HepG2 (cell line): ENCODE measurements around the gene TH. TPM values are rescaled to one million over a fixed set of nuclear protein-coding genes. Genes with fewer than 3 reads are reported as not detected.

Source experiments
- ATAC-seq: fragments of 200-7000 bp; cut with Tn5 transposase; 3 replicates; pipeline ENCODE4 v1.9.1; 2020; ENCODE audit warnings: mild to moderate bottlenecking, moderate library complexity
- BruUV-seq: library from RNA; stranded (reverse); fragments of 400-500 nt; replicated peaks from 2 replicates; lab custom pipeline; 2021; lab: Mats Ljungman, UMichigan
- CTCF ChIA-PET: fragments of 300-600 bp; formaldehyde crosslinking; extraction: SDS; loops from one replicate; lab custom pipeline; 2021; ENCODE audit warnings: low total read pairs, inconsistent platforms, low intra/inter-chr PET ratio; lab: Yijun Ruan, JAX
- POLR2A ChIA-PET: fragments of 350-600 bp; sonication (Branson Sonifier 250); formaldehyde crosslinking; loops from one replicate; lab custom pipeline; 2020; ENCODE audit warnings: antibody characterized with exemption, inconsistent platforms; lab: Yijun Ruan, JAX
- DNase-seq: peaks from one replicate; pipeline ENCODE4 v3.0.0-alpha.2; 2015; ENCODE audit warnings: low spot score
- FAIRE-seq: peaks from 3 replicates; lab custom pipeline; 2011; peaks lifted over from hg19 to GRCh38; lab: Jason Lieb, UNC
- H2AFZ ChIP-seq: one replicate; pipeline ENCODE4 v1.6.1; 2011; ENCODE audit warnings: low read length, inconsistent platforms
- H3K27ac ChIP-seq: fragments of 300-600 bp; 3 replicates; pipeline ENCODE4 v1.8.0; 2011; ENCODE audit warnings: mixed run types, mild to moderate bottlenecking, mixed read lengths, low read length, inconsistent platforms; ENCODE audit not compliant: insufficient read depth; ENCODE audit errors: extremely low read length
- H3K27me3 ChIP-seq, 2 experiments: fragments of 200-600 bp in 1 of 2; 2 replicates in 1 of 2; 3 replicates in 1 of 2; pipeline versions ENCODE4 v1.6.0 to v1.8.0; 2011; ENCODE audit warnings: low read length in 2 of 2, mild to moderate bottlenecking in 2 of 2, moderate library complexity in 2 of 2, inconsistent platforms in 1 of 2; ENCODE audit not compliant: insufficient read depth in 2 of 2, control insufficient read depth in 1 of 2
- H3K36me3 ChIP-seq, 2 experiments: fragments of 200-600 bp in 1 of 2; replicated peaks in 1 of 2; 2 replicates in 1 of 2; 3 replicates in 1 of 2; pipeline versions ENCODE4 v1.5.1 to v1.8.0; 2011; ENCODE audit warnings: low read length in 2 of 2, inconsistent platforms in 1 of 2; ENCODE audit not compliant: insufficient read depth in 2 of 2, control insufficient read depth in 1 of 2
- H3K4me1 ChIP-seq: 2 replicates; pipeline ENCODE4 v1.5.1; 2012; ENCODE audit warnings: low read length, inconsistent platforms; ENCODE audit not compliant: insufficient read depth
- H3K4me2 ChIP-seq: 2 replicates; pipeline ENCODE4 v1.6.0; 2011; ENCODE audit warnings: low read depth, low read length, inconsistent platforms
- H3K4me3 ChIP-seq, 3 experiments: fragments of 200-600 bp in 1 of 3; sonication (generic), shearing (Covaris generic) in 1 of 3; replicated peaks in 1 of 3; 2 replicates each; pipeline ENCODE4 v1.5.1; 2011 to 2016; ENCODE audit warnings: low read length in 3 of 3, inconsistent platforms in 2 of 3, low read depth in 2 of 3, mild to moderate bottlenecking in 2 of 3, control low read depth in 1 of 3, mixed read lengths in 1 of 3; ENCODE audit not compliant: insufficient read depth in 1 of 3
- H3K79me2 ChIP-seq: one replicate; pipeline ENCODE4 v1.6.1; 2011; ENCODE audit warnings: low read length, inconsistent platforms; ENCODE audit not compliant: insufficient read depth
- H3K9ac ChIP-seq: 2 replicates; pipeline ENCODE4 v1.6.0; 2011; ENCODE audit warnings: mild to moderate bottlenecking, low read depth, low read length, inconsistent platforms; ENCODE audit not compliant: insufficient read depth
- H3K9me3 ChIP-seq: 2 replicates; pipeline ENCODE4 v1.5.1; 2012; ENCODE audit warnings: mild to moderate bottlenecking, low read length
- H4K20me1 ChIP-seq: 2 replicates; pipeline ENCODE4 v1.6.0; 2011; ENCODE audit warnings: inconsistent platforms, mild to moderate bottlenecking, low read length, moderate library complexity; ENCODE audit not compliant: insufficient read depth
- CCAR2 ChIP-seq: fragments of 200-400 bp; formaldehyde crosslinking; optimal IDR thresholded peaks from 2 replicates; pipeline ENCODE3; 2018; ENCODE audit warnings: low read depth, mild to moderate bottlenecking, low read length, moderate library complexity
- MBD4 ChIP-seq: IDR thresholded peaks from 2 replicates; pipeline ENCODE4 v1.6.1; 2012; ENCODE audit warnings: low read length, inconsistent platforms, borderline replicate concordance
- SALL1 ChIP-seq: sonication (generic); formaldehyde crosslinking; IDR thresholded peaks from 2 replicates; pipeline ENCODE4 v1.8.0; 2022; ENCODE audit warnings: mild to moderate bottlenecking, missing genetic modification reagents
- SMC3 ChIP-seq: IDR thresholded peaks from 2 replicates; pipeline ENCODE4 v1.6.1; 2011; ENCODE audit warnings: low read length, improper control_type of control experiment
- ZNF333 ChIP-seq: sonication (generic); formaldehyde crosslinking; IDR thresholded peaks from 2 replicates; pipeline ENCODE4 v1.4.0; 2020; ENCODE audit warnings: mild to moderate bottlenecking, missing genetic modification reagents, borderline replicate concordance
- ZNF496 ChIP-seq: sonication (generic); formaldehyde crosslinking; IDR thresholded peaks from 2 replicates; pipeline ENCODE4 v1.8.1; 2023; ENCODE audit warnings: mild to moderate bottlenecking, moderate library complexity, missing genetic modification reagents; ENCODE audit not compliant: insufficient replicate concordance
- ZNF513 ChIP-seq: sonication (generic); formaldehyde crosslinking; conservative IDR thresholded peaks from 2 replicates; pipeline ENCODE4 v1.5.0; 2020; ENCODE audit warnings: missing genetic modification reagents
- ZNF598 ChIP-seq: sonication (generic); formaldehyde crosslinking; IDR thresholded peaks from 2 replicates; pipeline ENCODE4 v1.5.1; 2020; ENCODE audit warnings: mild to moderate bottlenecking, missing genetic modification reagents, borderline replicate concordance
- ZNF646 ChIP-seq: sonication (generic); formaldehyde crosslinking; IDR thresholded peaks from 2 replicates; pipeline ENCODE4 v1.9.0; 2021; ENCODE audit warnings: mild to moderate bottlenecking, missing genetic modification reagents
- WGBS: methylation state at CpG from one replicate; pipeline ENCODE4 v1.1.6; 2017; ENCODE audit warnings: low lambda C conversion rate; 5-methylcytosine and 5-hydroxymethylcytosine counted together
- in situ Hi-C: cut with HindIII; loops from 2 replicates; pipeline ENCODE4 v1.10.0; 2017; ENCODE audit warnings: low pct_unique_long_range_greater_than_20kb; ENCODE audit not compliant: extremely low pct_ligation_motif_present
- intact Hi-C: fragments of 100-400 bp; cut with micrococcal nuclease; formaldehyde crosslinking; loops from one replicate; pipeline ENCODE4 v1.10.0; 2022; ENCODE audit not compliant: unreplicated experiment
- polyA plus RNA-seq, 8 experiments: library from polyadenylated mRNA; depleted of rRNA in 3 of 8; stranded (reverse) in 7 of 8; unstranded in 1 of 8; fragments of >200 nt; fragmentation: Illumina TruSeq in 4 of 8; extraction: Trizol in 4 of 8; gene quantifications; 2 replicates each; pipeline versions ENCODE4 v1.2.1 to v1.2.3, GENCODE V29; 2011 to 2016; ENCODE audit warnings: low read depth in 4 of 8, missing spikeins in 1 of 8, mixed read lengths in 1 of 8; ENCODE audit not compliant: insufficient read depth in 1 of 8
- total RNA-seq, 5 experiments: library from RNA; depleted of rRNA; stranded (reverse); fragments of >200 nt; fragmentation: Illumina TruSeq; extraction: Trizol; gene quantifications; 2 replicates each; pipeline ENCODE4 v1.2.3, GENCODE V29; 2016; ENCODE audit warnings: low read depth in 1 of 5

The TH gene
- total and polyA plus RNA-seq, 2 of the 13 experiments (the other 11 are each of a cell fraction or from before 2014, with no cell fraction given), result 0.36 TPM; not detected in 1

- TF ChIP-seq ZNF646 (CRISPR knock-in tag) (no peak), MBD4 (no peak), SMC3 (no peak), ZNF333 (CRISPR knock-in tag) (no peak)
Observed at GRCh38 chr11:2215230-2215560, 43.6 kb upstream of the TH start (continued).

- 75% methylated on average over 22 of the region's 28 CpGs for WGBS
- CTCF ChIA-PET, result no interaction called here
- DNase-seq, result peak; percentile 16
- TF ChIP-seq CCAR2 (no peak), SALL1 (0 out of 2 replicates have a peak, but pooled peaks have one; percentile 32), ZNF598 (CRISPR knock-in tag) (no peak), ZNF496 (CRISPR knock-in tag) (no peak), ZNF513 (CRISPR knock-in tag) (no peak)
Observed at GRCh38 chr11:2214527-2215229, 43.1 kb upstream of the TH start.

More at GRCh38 chr11:2214527-2215229, 43.1 kb upstream of the TH start:
- Histone ChIP-seq H3K79me2 (peaks cover 2% of the 10 kb centered on the region), H3K4me2 (0 out of 2 replicates have a peak overlapping the region, but pooled peaks have one; percentile 97), H4K20me1 (no peaks in the 10 kb centered on the region), H3K36me3 (no peaks in the 10 kb centered on the region), H3K4me1 (peaks cover 92% of the 10 kb centered on the region), H3K9me3 (no peaks in the 10 kb centered on the region), H3K9ac (peak overlapping the region; percentile 66), H3K27me3 (no peaks in the 10 kb centered on the region; a peak in 3 of 5 replicates), H2AFZ (no peak overlapping the region), H3K4me3 (no peak overlapping the region), H3K27ac (peak overlapping the region; percentile 99)
- ATAC-seq (no peak), FAIRE-seq (no peak)
- no TSS peak for BruUV-seq
- in situ Hi-C loops, result loop anchor here (25.0 kb wide), 1 partner anchor 523 kb away; no protein-coding TSS in a partner anchor
- POLR2A ChIA-PET, result interaction anchor here (1.8 to 4.3 kb wide), 2 partner anchors 12 to 54 kb away, joined by 4 to 34 read pairs; no protein-coding TSS in a partner anchor
- intact Hi-C loops, result loop anchor here (5.0 to 10.0 kb wide), 2 partner anchors 50 to 188 kb away; partner anchors contain the start of gene TSSC4
